Stimulated activated CD8-positive, alpha-beta memory T cell treated with anti-CD3 and anti-CD28 coated beads, Interleukin-12 subunit alpha, Interleukin-12 subunit beta, amount 100 ng/mL, for 24 hours (primary cell): ENCODE data around the gene TMEM147.
"Not testable (repeated sequence)": the region's sequence is repeated elsewhere in the genome, so short reads cannot be mapped to it uniquely, and the experiment has no call there.

ENCODE experiments used
- DNase-seq: peaks from one replicate; pipeline ENCODE4 v3.0.0-alpha.2; 2020; ENCODE audit errors: extremely low read depth

The TMEM147 gene

DNA sequence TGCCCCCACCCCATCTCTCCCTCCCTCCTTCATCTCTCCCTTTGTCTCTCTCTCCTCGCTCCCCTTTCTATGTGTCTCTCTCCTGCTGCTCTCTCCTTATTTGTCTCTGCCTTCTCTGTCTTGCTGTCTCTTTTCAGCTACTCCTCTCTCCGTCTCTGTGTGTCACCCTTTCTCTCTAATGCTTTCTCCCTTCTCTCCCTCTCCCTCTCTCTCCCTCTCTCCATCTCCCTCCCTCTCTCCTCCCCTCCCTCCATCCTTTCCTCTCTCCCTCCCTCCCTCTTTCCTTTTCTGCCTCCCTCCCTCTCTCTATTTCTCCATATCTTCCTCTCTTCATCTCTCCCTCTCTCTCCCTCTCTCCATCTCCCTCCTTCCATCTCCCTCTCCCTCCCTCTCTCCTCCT lies 17.4 kb downstream of the TMEM147 start:
- no peak for DNase-seq

DNA sequence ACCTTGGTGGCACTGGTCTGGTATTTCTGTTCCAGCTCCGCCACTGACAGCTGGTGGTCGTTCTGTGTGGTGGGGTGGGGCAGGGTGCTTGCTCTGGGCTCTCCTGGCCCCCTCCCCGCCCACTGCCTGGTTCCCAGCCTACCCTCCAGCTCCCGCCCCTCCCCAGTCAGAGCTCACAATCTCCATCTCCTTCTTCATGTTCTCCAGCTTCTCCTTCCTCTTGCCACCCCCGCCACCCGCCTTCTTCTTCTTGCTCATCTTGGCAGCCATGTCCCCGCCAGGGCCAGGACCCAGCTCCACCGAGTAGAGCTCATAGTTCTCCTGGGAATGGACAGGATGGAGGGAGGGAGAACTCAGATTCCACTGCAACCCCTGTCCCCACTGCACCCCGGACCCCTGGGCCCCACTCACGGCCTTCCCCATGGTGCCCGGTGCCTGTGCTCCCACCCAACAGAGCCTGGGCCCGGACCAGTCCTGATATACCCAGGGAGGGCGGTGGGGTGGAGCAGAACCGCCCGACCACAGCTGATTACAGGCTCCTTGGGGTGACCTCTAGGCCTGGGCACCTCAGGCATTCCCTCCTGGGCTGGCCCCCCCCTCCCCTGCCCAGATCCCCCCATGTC lies 17.9 kb downstream of the TMEM147 start, which contains the start of gene ATP4A:
Gene ATP4A, minus strand, starts transcription at position 452 of the 623 bp plus-strand sequence. Its CDS starts 29 bp downstream, at position 423.
- no peak for DNase-seq

DNA sequence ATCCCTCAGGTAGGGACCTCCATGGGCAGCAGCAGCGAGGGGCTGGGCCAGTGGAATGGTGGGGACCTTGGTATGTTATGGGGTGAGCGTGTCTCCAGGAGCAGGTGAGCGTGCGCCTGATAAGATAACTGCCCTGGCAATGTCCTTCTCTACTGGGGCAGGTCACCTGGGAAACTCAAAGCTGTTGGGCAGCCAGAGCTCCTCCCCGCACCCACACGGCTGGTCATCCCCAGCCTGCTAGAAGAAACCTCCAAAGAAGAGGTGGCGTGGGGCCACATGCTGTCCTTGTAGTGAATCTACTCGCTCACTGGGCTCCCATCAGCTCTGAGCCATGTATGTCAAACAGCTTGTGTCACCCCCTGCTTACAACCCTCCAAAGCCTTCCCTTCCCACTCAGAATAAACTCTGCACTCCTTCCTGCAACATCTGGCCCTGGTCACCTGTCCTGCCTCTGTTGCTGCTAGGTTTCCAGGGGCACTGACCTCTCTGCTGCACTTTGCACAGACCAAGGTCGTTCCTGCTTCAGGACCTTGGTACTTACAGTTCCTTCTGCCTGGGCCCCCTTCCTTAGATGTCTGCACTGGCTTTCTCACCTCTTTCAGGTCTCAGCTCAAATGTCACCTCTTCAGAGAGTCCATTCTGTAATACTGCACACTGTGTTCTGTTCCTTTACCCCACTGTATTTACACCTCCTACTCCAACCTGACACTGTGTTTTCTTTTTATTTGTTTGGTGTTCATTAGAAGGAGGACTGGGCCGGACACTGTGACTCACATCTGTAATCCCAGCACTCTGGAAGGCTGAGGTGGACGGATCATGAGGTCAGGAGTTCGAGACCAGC lies 19.8 kb downstream of the TMEM147 start:
- DNase-seq: no peak

DNA sequence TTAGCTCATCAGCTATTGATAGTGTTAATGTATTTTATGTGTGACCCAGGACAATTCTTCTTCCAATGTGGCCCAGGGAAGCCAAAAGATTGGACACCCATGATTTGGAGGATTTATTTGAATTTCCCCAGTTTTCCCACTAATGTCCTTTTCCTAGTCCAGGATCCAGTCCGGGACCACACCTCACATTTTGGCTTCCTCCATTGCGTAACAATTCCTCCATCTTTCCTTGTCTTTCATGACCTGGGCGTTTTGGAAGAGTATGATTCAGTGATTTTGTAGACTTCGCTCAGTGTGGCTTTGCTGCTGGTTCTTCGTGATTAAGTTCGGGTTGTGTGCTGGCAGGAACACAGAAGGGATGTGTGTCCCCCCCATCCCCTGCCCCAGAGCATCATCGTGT lies 21.3 kb downstream of the TMEM147 start:
- DNase-seq: no peak

DNA sequence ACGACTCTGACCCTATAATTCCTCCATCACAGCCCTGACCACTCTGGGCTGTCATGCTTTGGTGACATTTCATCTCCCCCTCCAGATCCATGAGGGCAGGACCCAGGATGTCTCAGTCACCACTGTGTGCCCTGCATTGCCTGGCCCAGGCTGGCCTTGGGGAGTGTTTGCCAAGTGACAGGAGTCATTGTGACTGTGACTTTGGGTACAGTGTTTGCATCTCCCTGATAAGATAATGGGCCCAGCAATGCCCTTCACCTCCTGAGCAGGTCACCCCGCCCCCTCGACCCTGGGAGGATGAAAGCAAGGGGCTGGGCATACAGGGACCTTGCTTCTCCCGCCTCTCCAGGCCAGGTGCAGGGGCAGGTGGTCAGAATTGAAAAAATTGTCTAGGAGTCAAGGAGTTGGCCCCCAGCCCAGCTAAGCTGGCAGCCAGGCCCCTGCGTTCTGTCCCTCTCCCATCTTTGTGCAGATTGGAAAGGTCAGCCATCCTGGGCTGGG lies 23.9 kb downstream of the TMEM147 start:
- no peak for DNase-seq

DNA sequence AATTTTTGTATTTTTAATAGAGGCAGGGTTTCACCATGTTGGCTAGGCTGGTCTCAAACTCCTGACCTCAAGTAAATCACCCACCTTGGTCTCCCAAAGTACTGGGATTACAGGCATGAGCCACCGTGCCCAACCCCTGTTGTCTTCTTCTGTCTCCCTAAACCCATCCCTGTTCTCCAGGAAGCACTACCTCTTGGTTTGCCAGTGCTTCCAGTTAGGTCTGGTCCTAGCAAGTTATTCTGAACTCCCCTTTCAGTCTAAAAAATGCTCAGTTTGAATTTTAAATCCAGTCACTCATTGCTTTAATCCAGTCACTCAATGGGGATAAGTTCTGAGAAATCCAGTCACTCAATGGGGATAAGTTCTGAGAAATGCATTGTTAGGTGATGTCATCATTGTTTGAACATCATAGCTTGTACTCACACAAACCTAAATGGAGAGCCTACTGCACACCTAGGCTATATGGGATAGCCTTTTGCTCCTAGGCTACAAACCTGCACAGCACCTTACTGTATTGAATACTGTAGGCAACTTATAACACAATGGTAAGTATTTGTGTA lies 26.1 kb downstream of the TMEM147 start:
- DNase-seq: no peak

DNA sequence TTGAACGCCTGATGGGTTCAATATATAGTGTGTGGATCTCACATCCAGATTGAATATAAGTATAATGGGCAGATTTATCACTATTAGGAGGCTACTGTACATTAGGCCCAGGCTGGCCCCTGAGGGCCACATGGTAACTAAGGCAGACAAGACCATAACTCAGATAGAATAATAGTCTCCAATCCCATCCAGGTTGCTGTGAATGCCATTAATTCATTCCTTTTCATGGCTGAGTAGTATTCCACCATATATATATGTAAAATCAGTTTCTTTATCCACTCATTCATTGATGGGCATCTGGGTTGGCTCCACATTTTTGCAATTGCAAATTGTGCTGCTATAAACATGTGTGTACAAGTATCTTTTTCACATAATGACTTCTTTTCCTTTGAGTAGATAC lies 32.5 kb downstream of the TMEM147 start:
- no peak for DNase-seq

DNA sequence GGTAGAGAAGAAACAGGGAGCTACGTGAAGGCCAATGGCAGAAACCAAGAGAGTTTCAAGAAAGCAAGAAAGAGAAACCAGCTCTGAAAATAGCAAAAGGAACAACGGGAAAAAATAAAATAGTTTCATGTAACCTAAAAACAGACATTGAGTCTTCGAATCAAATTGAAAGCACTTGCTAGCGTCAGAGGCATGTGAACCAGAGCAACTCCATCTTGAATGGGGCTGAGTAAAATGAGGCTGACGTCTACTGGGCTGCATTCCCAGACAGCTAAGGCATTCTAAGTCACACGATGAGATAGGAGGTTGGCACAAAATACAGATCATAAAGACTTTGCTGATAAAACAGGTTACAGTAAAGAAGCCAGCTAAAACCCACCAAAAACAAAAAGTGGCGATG lies 33.3 kb downstream of the TMEM147 start:
- DNase-seq: no peak

DNA sequence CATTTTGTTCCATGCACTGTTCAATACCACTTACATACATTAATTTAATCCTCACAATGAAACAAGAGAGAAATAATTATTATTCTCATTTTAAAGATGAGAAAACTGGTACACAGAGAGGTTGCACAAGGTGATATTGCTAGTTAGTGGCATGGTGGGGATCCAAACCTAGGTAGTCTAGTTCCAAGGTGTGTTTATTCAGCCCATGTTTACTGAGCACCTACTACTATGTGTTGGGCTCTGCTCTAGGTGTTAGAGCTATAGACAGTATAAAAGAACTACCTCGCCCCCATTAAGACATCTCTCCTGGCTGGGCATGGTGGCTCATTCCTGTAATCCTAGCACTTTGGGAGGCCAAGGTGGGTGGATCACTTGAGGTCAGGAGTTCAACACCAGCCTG lies 37.3 kb downstream of the TMEM147 start:
- DNase-seq: no peak

DNA sequence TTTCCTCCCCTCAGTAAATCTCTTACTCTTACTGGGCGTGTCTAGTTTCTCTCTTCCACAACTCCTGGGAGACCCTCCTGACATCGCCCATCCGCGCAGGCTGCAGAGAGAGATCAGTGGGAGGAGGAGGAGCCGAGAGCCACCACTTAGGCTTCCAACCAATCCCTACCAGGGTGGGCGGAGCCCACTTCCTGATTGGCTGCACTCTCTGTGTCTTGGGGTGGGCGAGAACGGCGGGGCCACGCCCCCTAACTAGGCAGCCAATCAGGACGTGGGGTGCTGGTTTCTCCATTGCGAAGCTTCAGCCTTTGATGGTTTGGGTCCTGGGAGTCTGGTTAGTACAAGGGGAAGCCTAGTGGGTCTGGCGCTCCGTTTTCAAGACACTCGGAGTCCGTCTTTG lies 40.4 kb downstream of the TMEM147 start, which contains the start of gene PMIS2:
Gene PMIS2, plus strand, starts transcription at position 326 of the 400 bp plus-strand sequence. CDS start 87 bp downstream, outside the sequence.
- no peak for DNase-seq

DNA sequence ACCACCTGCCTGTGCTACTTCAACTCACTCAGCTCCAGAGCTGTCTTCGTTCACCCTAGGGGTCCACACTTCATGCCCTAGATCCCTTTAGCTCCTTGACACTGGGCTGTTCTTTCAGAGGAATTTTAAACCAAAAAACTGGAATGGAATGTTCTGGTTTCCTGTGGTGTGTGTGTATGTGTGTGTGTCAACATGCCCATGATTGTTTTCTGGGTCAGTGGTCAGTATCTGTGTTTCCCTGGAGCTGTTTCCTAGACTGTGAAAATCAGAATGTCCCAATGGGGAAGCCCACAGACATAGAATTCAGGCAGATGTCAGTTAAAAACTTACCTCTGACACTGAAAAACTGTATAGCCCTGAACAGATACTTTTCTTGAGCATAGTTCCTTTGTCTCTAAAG lies 41.9 kb downstream of the TMEM147 start:
- no peak for DNase-seq

DNA sequence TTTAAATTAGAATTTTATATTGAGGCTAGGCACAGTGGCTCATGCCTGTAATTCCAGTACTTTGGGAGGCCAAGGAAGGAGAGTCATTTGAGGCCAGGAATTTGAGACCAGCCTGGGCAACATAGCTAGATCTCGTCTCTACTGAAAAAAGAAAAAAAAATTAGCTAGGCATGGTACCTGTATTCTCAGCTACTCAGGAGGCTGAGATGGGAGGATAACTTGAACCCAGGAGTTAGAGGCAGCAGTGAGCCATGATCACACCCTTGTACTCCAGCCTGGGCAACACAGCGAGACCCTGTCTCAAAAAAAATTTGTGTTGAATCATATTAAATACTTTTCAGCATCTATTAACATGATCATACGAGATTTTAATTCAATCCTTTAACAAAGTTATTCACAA lies 45.4 kb downstream of the TMEM147 start:
- DNase-seq: no peak

DNA sequence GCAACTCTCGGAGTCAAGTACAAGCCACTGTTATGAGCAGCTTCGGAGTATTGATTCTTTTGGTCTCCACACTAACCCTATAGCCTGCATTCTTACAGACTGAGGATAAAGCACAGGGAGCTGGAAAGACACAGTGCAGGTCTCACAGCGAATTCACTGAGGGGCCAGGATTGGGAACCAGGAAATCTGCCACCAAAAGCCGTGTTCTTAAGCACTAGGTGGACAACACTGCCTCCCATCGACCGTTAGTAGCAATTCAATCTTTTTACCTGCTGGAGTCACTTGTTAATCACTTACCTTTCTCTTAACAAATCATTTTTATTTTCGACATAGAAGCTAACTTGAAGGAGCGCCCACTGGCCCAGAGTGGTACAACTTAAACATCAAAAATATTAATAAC lies 46.8 kb downstream of the TMEM147 start:
- no peak for DNase-seq

DNA sequence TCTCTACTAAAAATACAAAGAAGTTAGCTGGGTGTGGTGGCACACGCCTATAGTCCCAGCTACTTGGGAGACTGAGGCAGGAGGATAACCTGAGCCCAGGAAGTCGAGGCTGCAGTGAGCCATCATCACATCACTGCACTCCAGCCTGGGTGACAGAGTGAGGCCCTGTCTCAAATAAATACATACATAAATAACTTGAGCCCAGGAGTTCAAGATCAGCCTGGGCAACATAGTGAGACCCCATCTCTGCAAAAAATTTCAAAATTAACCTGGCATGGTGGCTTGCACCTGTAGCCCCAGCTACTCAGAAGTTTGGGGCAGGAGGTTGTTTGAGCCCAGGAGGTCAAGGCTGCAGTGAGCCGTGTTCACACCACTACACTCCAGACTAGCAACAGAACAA lies 49.6 kb downstream of the TMEM147 start:
- not testable (repeated sequence) for DNase-seq

DNA sequence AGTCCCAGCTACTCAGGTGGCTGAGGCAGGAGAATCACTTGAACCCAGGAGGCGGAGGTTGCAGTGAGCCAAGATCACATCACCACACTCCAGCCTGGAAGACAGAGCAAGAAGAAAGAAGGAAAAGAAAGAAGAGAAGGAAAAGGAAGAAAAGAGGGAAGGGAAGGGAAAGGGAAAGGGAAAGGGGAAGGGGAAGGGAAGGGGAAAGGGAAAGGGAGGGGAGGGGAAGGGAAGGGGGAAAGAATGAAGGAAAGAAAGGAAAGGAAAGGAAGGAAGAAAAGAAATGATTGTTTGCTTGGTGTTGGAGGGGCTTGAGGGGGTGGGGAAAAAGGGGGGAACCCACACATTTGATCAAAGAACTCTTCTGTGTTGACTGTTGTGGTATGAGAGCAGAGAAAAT lies 50.5 kb downstream of the TMEM147 start:
- no peak for DNase-seq

DNA sequence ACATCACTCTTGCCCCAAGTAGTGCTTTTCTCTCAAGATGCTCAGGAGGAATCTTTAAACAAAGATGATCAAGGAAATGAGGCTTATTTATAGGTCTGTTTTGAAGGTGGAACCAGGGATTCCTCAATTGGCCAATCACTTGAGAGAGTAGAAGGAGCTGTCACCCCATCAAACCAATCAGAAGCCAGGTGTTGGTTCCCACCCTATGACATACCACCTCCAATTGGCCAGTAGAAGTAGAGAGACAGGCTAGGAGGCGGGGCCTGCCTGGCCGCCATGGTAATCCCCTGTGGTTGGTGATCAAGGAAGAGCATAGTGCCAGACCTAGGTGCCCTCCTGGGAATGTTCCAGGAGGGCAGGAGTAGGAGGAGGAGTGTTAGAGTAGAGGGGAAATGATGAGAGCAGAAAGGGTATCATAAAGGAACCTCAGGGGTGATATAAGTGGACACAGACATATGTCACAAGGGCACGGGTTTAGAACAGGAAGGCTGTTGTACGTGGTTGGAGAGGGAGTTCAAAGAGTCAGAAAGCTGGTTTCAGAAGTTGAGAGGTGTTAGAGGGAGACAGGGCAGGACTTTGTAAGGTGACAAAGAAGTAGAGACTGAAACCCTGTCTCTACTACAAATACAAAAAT lies 51.1 kb downstream of the TMEM147 start:
- DNase-seq: no peak
